H54 (cell line): Measurements from ENCODE around the gene VMAC.

Source experiments
- DNase-seq: peaks from one replicate; pipeline ENCODE4 v3.0.0; 2011; ENCODE audit warnings: low spot score, mixed read lengths; ENCODE audit not compliant: insufficient read length
- FAIRE-seq: peaks from 3 replicates; lab custom pipeline; 2011; peaks lifted over from hg19 to GRCh38; lab: Jason Lieb, UNC
- POLR2A ChIP-seq: IDR thresholded peaks from 2 replicates; pipeline ENCODE4 v1.6.1; 2011; ENCODE audit warnings: low read depth, mild to moderate bottlenecking, low read length

Gene VMAC

DNA sequence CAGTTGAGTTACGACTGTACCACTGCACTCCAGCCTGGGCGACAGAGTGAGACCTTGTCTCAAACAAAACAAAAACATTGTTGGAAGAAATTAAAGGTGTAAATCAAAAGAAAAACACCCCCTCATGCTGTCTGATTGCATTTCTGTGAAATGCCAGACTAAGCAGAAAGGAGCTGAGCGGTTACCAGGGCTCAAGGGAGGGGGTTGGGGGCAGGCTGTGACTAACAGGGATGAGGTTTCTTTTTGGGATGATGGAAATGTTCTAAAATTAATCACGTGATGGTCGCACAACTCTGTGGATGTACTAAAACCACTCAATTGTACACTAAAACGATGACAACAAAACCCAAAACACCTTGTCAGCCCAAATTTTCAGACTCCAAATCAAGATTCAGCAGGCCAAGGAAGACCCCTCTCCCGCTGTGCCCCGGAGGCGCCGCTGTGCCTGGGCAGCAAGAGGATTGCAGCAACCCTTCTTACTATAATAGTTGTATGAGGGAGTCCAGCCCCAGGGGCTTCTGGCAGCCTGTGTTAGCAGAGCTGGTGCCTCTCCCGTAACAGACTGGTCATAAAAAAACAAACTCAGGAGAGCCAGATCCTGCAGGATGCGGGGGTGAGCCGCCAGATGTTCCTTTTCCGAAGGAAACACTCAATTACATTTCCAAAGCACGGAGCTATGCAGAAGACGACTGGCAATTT, 30.3 kb downstream of the VMAC start:
- no peak for TF ChIP-seq POLR2A
- FAIRE-seq (no peak), DNase-seq (no peak)

GRCh38 chr19:5935473-5936291, 31.0 kb downstream of the VMAC start:
- no peak for TF ChIP-seq POLR2A
- no peak for FAIRE-seq
- DNase-seq: no peak

GRCh38 chr19:5936292-5936592, 31.6 kb downstream of the VMAC start:
- FAIRE-seq (no peak), DNase-seq (no peak)
- TF ChIP-seq POLR2A: no peak

DNA sequence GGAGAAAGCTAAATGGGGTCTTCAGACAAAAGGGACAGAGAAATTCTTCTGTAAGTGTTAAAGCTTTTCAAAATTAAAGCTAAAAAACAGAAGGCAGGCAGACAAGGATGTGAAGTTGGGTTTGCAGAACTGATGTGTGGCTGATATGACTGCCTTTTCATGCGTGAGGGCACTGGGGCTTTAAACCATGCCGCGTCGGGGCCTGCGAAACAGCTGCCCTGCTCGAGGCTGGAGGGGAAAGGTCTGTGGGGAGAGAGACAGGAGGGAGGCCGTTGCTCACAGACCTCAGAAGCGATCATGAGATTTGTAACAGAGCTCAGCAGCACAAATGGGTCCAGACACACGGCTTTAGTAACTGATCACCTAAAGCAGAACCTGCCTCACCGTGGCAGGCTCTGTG, 32.9 kb downstream of the VMAC start:
- DNase-seq (no peak), FAIRE-seq (no peak)
- TF ChIP-seq POLR2A: no peak

DNA sequence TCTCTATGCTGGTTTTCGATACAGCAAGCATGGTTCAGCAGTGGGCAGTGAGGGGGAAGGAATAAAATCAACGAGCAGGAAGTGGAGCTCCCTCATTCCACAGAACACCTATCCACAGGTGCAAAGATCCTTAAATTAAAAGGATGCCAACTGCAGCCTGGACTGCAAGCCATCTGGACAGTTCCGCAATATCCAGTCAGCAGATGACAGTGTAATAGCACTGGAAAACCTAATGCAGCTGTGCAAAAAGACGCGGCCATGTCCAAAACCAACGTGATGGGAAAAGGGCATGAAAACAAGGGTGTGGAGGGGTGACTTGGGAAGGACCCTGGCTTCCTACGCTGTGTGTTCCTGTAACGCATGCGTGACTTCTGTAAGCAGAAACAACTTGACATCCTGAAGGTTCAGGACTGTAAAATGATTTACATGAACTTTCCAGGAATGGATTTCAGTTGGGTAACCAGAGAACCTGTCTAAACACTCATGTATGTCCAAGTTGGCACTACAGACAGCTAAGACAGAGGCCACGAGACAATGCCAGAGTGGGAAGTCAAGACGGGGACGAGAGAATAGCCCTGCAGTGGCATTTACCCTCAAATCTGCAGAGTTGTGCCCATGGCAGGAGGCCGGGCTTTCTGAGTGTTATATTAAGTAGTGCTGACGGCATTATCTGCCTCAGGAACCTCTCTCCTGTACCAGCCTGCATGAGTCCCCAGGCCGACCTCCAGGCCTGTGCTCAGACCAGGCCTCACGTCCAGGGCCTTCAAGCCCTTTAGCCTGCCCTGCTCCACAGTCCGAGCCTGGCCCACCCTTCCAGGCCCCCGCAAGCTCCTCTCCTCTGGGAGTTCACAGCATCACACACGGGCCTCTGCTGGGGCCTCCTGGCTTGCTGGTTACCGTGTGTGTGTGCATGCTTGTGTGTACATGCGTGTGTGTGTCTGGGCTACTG, 35.9 kb downstream of the VMAC start:
- FAIRE-seq (no peak), DNase-seq (no peak)
- no peak for TF ChIP-seq POLR2A

DNA sequence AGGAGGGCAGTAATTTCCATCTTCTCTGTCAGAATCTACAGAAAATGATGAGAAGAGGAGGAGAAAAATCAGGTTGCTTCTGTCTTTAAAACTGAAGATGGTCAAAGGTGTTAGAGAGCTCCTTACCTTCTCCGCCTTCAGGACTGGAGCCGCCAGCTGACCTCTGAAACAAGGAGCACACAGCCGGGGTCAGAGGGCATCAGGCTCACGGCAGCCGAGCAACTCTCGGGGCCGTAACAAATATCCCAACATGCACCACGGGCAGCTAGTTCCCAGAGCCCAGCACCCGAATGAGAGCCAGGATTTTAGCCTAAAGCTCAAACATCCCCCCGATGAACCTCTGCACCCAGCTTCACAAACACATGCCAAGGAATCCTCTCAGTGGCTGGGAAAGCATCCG, 37.0 kb downstream of the VMAC start:
- FAIRE-seq (no peak), DNase-seq (no peak)
- TF ChIP-seq POLR2A: no peak

DNA sequence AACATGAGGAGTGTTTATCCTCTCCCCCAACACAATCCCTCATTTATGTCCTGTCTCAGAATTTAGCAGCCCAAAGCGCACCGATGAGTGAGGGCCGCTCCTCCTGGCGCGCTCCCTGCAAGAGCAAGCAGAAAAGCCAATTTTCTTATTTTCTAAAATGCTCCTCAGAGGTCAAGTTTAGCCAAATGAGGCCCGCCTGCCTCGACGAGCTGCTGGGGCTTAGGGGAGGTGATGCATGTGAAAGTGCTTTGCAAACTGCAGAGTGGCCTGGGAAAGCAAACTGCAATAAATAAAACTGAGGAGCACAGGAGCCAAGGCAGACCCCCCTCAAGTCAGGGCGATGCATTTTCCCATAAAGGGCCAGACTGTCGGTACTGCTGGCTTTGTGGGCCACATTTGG, 38.4 kb downstream of the VMAC start:
- FAIRE-seq: no peak
- no peak for TF ChIP-seq POLR2A

DNA sequence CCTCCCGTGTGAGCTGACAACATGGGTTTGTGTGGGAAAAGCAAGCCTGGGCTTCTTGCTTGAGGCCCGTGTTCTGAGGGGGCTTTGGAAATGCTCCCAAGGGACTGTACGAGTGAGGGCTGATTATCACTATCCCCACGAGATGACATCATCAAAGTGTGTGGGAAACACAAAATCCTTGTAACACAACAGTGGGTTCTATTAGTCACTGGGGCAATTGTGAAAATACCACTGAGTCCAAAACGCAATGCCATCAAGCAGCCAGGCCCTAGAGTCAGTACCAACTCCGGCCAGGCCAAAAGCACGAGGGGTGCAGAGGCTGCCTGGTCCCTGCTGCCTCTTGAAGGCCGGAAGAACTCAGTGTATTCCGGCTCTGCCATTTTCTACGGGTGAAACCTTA, 39.0 kb downstream of the VMAC start:
- no peak for FAIRE-seq
- no peak for DNase-seq
- no peak for TF ChIP-seq POLR2A

More for the DNA sequence above, 38.4 kb downstream of the VMAC start:
- DNase-seq: no peak

- TF ChIP-seq POLR2A: no peak
- FAIRE-seq (no peak), DNase-seq (no peak)
These were observed 42.8 kb downstream of the VMAC start for GRCh38 chr19:5947435-5947834.

GRCh38 chr19:5948752-5949564, 44.3 kb downstream of the VMAC start:
- TF ChIP-seq POLR2A: no peak
- DNase-seq: no peak
- FAIRE-seq: no peak

- FAIRE-seq (no peak), DNase-seq (no peak)
- no peak for TF ChIP-seq POLR2A
These were observed 45.2 kb downstream of the VMAC start for GRCh38 chr19:5949792-5950305.

- no peak for TF ChIP-seq POLR2A
- FAIRE-seq: no peak
- DNase-seq: no peak
These were observed 46.1 kb downstream of the VMAC start for GRCh38 chr19:5950741-5951140.

DNA sequence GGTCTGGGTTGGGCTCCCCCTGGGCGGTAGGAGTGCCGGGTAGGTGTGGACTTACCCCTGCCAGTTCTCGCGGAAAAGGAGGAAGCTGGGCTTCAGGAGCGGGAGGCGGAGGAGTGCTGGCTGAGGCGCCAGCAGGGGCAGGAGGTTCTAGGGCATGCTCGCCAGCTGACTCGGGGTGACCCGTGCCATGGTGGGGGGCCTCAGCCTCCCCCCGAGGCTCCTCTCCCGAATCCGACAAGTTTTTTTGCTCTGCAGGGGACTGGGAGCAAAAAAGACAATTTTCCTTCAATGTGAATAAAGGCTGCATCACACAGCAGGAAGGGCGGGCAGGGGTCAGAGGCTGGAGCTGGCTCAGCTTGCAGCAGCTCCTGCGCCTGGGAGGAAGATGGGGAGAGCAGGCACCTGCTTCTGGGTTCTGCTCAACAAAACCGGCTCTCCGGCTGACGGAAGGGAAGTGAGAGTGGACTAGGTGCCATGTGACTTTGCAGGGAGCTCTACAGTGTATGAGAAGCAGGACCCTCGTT, 46.7 kb downstream of the VMAC start:
- FAIRE-seq (no peak), DNase-seq (no peak)
- TF ChIP-seq POLR2A: no peak
